Large intestine (tissue), 3 donors: ENCODE measurements around the gene OTOS. TPM values are rescaled to one million over a fixed set of nuclear protein-coding genes. Genes with fewer than 3 reads are reported as not detected.

ENCODE experiments used
- DNase-seq, 2 donors: peaks; one replicate each; pipeline versions ENCODE4 v3.0.0 to v3.0.0-alpha.2; 2013
- H3K27ac ChIP-seq: one replicate; pipeline ENCODE4 v1.5.1; 2013; ENCODE audit warnings: low read length
- H3K27me3 ChIP-seq: 2 replicates; pipeline ENCODE4 v1.6.1; 2013; ENCODE audit warnings: low read length; ENCODE audit not compliant: control insufficient read depth, insufficient read depth
- H3K36me3 ChIP-seq: 2 replicates; pipeline ENCODE4 v1.6.1; 2013; ENCODE audit warnings: low read length; ENCODE audit not compliant: control insufficient read depth, insufficient read depth
- H3K4me1 ChIP-seq: one replicate; pipeline ENCODE4 v1.6.1; 2013; ENCODE audit warnings: low read length; ENCODE audit not compliant: control insufficient read depth, insufficient read depth
- H3K4me3 ChIP-seq: one replicate; pipeline ENCODE4 v1.5.1; 2013; ENCODE audit warnings: low read length
- H3K9me3 ChIP-seq: one replicate; pipeline ENCODE4 v1.6.1; 2013; ENCODE audit warnings: mild to moderate bottlenecking, low read depth, low read length, moderate library complexity; ENCODE audit not compliant: control insufficient read depth
- WGBS: methylation state at CpG from one replicate; pipeline ENCODE4 v1.1.5; 2013; ENCODE audit warnings: low lambda C conversion rate; ENCODE audit not compliant: insufficient coverage; 5-methylcytosine and 5-hydroxymethylcytosine counted together
- polyA plus RNA-seq: library from polyadenylated mRNA; unstranded; fragments of 120-200 nt; gene quantifications from one replicate; pipeline ENCODE4 v1.2.1, GENCODE V29; 2013

Gene OTOS
- polyA plus RNA-seq, 1 donor = not detected

DNA sequence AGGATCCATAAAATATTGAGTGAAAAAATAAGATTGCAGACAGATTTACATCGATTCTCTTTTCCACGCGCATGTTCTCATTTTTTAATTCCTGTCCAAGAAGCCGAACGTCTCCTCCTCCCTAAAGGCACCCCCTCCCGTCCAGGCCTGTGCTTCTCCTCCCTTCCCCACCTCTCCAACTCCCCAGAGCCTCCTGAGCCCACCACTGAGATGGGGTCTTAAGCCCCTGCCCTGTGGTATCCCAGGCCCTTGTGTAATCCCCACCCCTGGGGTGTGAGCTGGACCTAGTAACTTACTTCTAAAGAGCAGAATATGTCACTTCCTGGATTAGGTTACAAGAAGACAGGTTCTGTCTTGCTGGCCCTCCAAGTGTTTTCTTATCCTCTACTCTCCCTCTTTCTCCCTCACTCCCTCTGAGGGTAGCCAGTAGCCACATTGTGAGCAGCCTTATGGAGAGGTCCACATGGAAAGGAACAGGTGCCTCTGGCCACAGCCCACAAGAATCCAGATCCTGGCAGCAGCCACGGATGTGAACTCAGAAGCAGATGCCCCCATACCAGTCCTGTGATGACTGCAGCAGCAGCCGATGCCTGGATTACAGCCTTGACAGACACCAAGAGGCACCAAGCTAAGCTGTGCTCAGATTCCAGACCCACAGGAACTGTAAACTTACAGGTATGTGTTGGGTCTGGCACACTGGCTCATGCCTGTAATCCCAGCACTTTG lies 39.6 kb upstream of the OTOS start:
- no peak for DNase-seq
- H3K4me3 ChIP-seq = no peak overlapping the region
- H3K27me3 ChIP-seq = peaks cover 4% of the 10 kb centered on the region
- H3K9me3 ChIP-seq = no peaks in the 10 kb centered on the region
- no peak overlapping the region for H3K27ac ChIP-seq
- WGBS = 79% methylated on average over 5 of the region's 8 CpGs
- no peaks in the 10 kb centered on the region for H3K36me3 ChIP-seq
- no peaks in the 10 kb centered on the region for H3K4me1 ChIP-seq

DNA sequence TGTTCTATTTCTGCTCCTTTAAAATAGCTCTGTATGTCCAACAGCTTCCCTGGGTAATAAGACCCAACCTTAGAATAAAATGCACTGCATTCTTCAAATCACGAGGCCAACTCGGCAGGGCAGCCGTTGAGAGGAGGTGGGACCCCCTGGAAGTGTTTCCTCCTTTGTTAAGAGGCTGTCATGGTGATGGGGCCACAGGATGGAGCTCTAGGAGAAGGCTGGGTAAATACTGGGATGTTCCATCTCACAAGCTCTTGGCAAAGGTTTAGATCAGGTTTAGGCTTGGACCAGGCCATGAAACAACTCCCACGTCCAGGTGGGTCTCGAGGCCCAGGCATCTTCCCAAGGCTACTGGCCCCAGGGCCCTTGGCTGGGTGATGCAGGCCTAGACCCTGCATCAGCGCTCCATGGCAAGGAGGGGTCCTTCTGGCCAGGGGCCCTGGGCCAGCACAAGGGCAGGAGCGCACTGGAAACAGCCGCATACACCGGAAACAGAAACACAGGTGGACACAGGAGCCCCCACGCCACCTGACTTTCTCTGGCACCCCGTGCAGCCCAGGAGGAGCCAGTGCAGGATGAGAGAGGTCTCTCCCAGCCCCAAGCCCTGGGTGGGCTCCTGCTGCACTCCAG lies 38.8 kb upstream of the OTOS start:
- Histone ChIP-seq H3K27me3 (peaks cover 4% of the 10 kb centered on the region), H3K36me3 (no peaks in the 10 kb centered on the region), H3K4me3 (no peak overlapping the region), H3K9me3 (no peaks in the 10 kb centered on the region), H3K27ac (no peak overlapping the region), H3K4me1 (no peaks in the 10 kb centered on the region)
- no CpG with 5 or more reads among the region's 11 CpGs for WGBS
- DNase-seq = no peak

DNA sequence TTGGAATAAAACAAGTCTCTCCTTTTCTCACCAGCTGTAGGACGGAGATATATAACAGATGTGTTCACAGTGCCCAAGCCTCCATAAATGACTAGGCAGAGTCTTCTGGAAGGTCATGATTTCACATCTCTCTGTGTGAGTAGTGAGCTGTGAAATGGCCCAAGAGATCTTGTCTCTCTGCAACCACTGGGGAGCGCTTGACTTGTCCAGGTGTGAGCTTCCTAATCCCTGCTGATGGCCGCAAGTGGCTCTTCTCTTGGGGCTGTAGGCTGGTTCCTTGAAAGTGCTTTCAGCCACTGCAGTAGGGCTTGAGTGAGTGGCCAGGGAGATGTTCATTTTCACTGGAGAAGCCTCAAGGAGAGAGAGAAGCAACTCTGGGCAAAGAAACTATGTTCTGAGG lies 38.1 kb upstream of the OTOS start:
- no CpG with 5 or more reads among the region's 3 CpGs for WGBS
- Histone ChIP-seq H3K36me3 (no peaks in the 10 kb centered on the region), H3K9me3 (no peaks in the 10 kb centered on the region), H3K27me3 (peaks cover 4% of the 10 kb centered on the region), H3K4me1 (no peaks in the 10 kb centered on the region), H3K4me3 (no peak overlapping the region), H3K27ac (no peak overlapping the region)
- no peak for DNase-seq

DNA sequence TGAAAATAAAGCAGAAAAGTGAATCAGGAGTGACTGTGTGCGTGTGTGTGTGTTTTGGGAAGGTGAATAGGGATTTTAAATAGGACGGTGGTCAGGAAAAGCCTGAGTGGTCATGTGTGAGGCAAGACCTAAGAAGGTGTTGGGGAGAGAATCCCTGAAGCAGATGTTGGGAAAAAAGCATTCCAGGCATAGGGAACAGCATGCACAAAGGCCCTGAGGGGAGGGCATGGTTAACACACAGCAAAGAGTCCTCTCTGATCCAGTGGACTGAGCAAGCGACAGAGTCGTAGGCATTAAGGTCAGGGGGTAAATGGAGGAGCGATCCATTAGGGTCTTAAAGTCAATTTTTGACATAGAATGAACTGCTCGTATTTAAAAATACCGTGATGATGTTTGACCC lies 34.0 kb upstream of the OTOS start:
- no peaks in the 10 kb centered on the region for H3K36me3 ChIP-seq
- H3K4me3 ChIP-seq = no peak overlapping the region
- H3K9me3 ChIP-seq = no peaks in the 10 kb centered on the region
- DNase-seq = no peak
- H3K4me1 ChIP-seq = no peaks in the 10 kb centered on the region
- WGBS = 63% methylated on average over 3 of the region's 7 CpGs
- peaks cover 11% of the 10 kb centered on the region for H3K27me3 ChIP-seq
- H3K27ac ChIP-seq = no peak overlapping the region

DNA sequence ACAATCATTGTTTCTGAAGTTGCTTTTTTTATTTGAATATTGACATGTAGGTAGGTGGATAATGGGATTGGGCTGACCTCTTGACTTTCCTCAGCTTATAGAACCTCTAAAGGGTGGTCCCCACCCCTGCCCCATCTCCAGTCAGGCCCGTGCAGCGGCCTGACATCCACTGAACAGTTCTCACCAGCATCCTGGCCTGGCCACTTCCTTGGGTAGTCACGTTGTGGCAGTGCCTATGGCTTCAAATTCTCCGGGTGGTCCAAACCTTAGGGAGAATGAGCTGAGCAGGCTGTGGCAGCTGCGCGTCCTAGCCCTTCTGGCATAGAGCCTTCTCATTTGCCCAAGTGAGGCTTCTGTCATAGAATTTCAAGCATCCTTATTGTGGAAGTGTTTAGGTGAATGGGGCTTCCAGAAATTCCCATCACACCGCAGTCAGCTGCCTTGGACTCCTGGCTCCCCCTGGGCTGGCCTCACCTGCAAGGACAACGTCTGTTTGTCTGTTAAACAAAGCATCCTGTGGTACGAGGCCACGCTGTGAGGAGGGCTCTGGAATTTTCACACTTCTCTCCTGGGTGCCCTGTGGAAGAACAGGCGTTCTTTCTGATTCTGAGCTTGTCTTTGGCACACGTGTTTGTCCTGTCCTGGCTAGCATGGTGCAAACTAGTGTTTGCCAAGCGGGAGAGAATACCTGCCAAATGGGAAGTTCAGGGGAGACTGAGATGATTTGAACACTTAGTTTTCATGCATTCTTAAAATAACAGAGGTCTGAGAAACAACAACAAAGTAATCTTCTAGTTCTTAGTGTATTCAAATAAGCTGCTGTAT lies 31.8 kb upstream of the OTOS start:
- Histone ChIP-seq H3K4me3 (no peak overlapping the region), H3K36me3 (no peaks in the 10 kb centered on the region), H3K4me1 (no peaks in the 10 kb centered on the region), H3K27ac (no peak overlapping the region), H3K9me3 (no peaks in the 10 kb centered on the region), H3K27me3 (peaks cover 11% of the 10 kb centered on the region)
- no peak for DNase-seq
- no CpG with 5 or more reads among the region's 13 CpGs for WGBS

DNA sequence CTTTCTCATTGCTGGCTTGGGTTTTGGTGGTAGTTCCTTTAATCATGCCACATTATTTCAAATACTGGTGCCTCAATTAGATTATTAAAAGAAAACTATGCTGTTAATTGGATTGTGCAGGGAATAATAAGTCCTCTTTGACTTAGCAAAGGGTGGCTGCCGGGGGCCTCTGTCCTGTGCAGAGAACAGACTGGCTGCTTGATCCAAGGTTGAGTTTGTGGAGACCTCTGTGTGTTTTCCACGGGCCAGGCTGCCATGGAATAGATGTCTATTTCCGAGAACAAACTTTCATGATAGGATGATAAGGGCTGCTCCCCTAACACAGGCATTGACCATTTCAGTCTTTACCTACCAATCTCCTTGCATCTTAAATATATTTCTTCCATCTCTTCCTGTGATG lies 30.4 kb upstream of the OTOS start:
- no peak for DNase-seq
- Histone ChIP-seq H3K4me3 (no peak overlapping the region), H3K36me3 (no peaks in the 10 kb centered on the region), H3K4me1 (no peaks in the 10 kb centered on the region), H3K27ac (no peak overlapping the region), H3K9me3 (no peaks in the 10 kb centered on the region), H3K27me3 (peaks cover 7% of the 10 kb centered on the region)
- no CpG with 5 or more reads among the region's 3 CpGs for WGBS

DNA sequence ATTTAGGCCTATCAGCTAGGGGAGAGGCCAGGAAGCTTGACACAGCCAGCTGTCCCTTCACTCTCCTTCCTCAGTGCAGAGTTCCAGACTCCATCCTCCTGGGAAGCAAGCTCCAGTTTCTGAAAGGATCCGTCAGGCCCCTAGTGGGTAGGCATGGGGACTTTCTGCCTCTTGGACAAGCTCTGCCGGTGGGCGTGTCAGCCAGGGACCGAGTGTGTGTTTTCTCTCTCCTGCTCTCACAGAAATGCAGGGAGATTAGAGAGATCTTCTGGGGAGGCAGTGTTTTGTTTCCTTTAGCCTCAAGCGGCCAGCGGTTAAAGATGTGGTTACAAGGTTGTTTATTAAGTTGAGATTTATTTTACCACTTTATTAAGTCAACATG lies 29.9 kb upstream of the OTOS start:
- H3K27ac ChIP-seq = no peak overlapping the region
- 0% methylated on average over 2 of the region's 6 CpGs for whole genome bisulfite sequencing
- peaks cover 7% of the 10 kb centered on the region for H3K27me3 ChIP-seq
- no peaks in the 10 kb centered on the region for H3K4me1 ChIP-seq
- H3K36me3 ChIP-seq = no peaks in the 10 kb centered on the region
- H3K4me3 ChIP-seq = no peak overlapping the region
- DNase-seq = no peak
- H3K9me3 ChIP-seq = no peaks in the 10 kb centered on the region

DNA sequence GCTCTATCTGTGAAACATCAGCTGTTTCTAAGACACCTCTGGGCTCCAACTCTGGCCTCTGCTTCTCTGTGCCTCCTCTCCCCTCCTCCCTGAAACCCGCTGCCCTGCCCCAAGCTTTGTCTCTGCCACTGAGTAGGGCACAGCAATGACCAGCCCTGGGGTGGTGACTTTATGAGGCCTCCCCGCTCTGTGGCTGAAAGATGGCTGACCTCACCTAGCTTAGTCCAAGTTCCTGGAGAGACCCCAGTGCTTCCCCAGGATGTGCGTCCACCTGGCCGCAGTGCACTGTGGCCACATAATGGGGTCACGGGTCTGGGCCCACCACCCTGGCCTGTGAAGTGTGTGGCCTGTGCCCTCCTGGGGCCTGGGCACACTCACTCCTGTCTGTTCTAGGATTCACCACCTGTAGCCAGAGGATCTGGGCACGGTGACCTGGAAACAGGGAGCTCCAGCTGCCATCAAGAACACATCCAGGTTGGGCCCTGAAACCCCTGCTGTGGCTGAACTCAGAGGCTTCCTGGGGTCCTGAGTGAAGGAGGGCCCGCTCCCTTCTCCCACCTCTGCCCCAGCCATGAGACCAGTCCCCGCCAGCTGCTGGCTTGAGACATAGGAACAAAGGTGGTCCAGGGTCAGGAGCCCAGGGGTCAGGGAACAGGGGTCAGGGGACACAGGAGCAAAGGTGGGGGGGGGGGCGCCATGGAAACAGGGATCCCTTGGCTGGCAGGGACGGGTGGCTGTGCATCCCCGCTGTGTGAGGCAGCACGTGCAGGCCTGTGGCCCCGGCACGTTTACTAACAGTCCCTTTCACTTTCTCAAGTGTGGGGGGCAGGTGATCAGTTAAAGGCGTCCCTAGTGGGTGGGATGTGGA lies 29.3 kb upstream of the OTOS start:
- H3K4me3 ChIP-seq = no peak overlapping the region
- DNase-seq = no peak
- no peak overlapping the region for H3K27ac ChIP-seq
- WGBS = no CpG with 5 or more reads among the region's 15 CpGs
- H3K9me3 ChIP-seq = no peaks in the 10 kb centered on the region
- H3K4me1 ChIP-seq = no peaks in the 10 kb centered on the region
- peaks cover 7% of the 10 kb centered on the region for H3K27me3 ChIP-seq
- no peaks in the 10 kb centered on the region for H3K36me3 ChIP-seq

DNA sequence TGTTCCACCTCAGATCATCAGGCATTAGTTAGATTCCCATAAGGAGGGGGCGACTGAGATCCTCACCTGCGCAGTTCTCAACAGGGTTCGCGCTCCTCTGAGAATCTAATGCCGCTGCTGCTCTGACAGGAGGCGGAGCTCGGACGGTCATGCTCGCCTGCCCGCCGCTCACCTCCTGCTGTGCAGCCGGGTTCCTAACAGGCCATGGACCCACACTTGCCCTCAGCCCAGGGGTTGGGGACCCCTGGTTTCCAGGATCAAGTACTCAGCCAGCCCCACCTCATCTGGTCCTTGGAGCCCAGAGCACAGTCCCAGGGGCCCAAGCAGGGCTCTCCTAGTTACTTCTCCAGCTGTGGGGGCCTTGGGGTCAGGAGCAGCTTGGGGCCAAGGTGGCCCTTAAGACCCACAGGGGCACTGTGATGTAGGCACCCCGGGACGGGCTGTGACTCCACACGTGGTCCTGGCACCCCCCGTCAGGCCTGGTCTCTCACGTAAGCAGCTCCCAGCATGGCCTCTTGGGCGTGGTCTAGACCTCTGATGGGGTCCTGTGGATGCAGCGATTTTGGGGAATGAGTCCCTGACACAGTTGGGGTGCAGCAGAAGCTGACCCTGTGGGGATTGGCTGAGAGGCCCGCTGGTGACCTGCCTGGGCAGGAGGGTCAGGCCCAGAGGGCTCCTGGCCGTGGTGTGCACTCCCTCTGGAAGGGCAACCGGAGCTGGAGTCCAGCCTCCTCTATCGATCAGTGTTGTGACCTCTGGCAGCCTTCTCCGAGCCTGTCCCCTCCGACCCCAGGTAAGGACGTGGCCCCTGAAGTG lies 28.3 kb upstream of the OTOS start:
- Histone ChIP-seq H3K36me3 (no peaks in the 10 kb centered on the region), H3K27ac (no peak overlapping the region), H3K4me3 (no peak overlapping the region), H3K27me3 (peaks cover 7% of the 10 kb centered on the region), H3K9me3 (no peaks in the 10 kb centered on the region), H3K4me1 (no peaks in the 10 kb centered on the region)
- no CpG with 5 or more reads among the region's 26 CpGs for WGBS
- no peak for DNase-seq
